Stimulated activated CD8-positive, alpha-beta memory T cell treated with anti-CD3 and anti-CD28 coated beads, Interleukin-2, amount 100 ng/mL, for 48 hours (primary cell): ENCODE results near the gene FHIT.
"Not testable (repeated sequence)": the region's sequence is repeated elsewhere in the genome, so short reads cannot be mapped to it uniquely, and the experiment has no call there.

Source experiments
- DNase-seq, 2 donors: peaks; one replicate each; pipeline ENCODE4 v3.0.0-alpha.2; 2020; ENCODE audit warnings: low read depth in 2 of 2

The FHIT gene

GRCh38 chr3:60573494-60573893 lies 677.8 kb downstream of the FHIT start:
- DNase-seq: no peak

GRCh38 chr3:60571511-60571910 lies 679.7 kb downstream of the FHIT start:
- DNase-seq: no peak

- no peak for DNase-seq
These were observed 694.1 kb downstream of the FHIT start for GRCh38 chr3:60557122-60557521.

GRCh38 chr3:60555686-60556354 lies 695.4 kb downstream of the FHIT start:
- DNase-seq: no peak

- no peak for DNase-seq
These were observed 698.1 kb downstream of the FHIT start for GRCh38 chr3:60553144-60553543.

- no peak for DNase-seq
These were observed 698.7 kb downstream of the FHIT start for GRCh38 chr3:60552581-60552980.

- DNase-seq: no peak
These were observed 699.6 kb downstream of the FHIT start for GRCh38 chr3:60551455-60552209.

- DNase-seq: no peak
These were observed 701.4 kb downstream of the FHIT start for GRCh38 chr3:60549863-60550262.

GRCh38 chr3:60542995-60543394 lies 708.3 kb downstream of the FHIT start:
- DNase-seq: no peak

GRCh38 chr3:60539394-60539793 lies 711.9 kb downstream of the FHIT start:
- not testable (repeated sequence) for DNase-seq

- no peak for DNase-seq
These were observed 714.8 kb downstream of the FHIT start for GRCh38 chr3:60536420-60536819.

GRCh38 chr3:60531759-60532158 lies 719.5 kb downstream of the FHIT start:
- no peak for DNase-seq

GRCh38 chr3:60528651-60529050 lies 722.6 kb downstream of the FHIT start:
- no peak for DNase-seq

GRCh38 chr3:60523536-60523935 lies 727.7 kb downstream of the FHIT start:
- DNase-seq: no peak

GRCh38 chr3:60517134-60517533 lies 734.1 kb downstream of the FHIT start:
- no peak for DNase-seq

- no peak for DNase-seq
These were observed 736.4 kb downstream of the FHIT start for GRCh38 chr3:60514866-60515265.

- no peak for DNase-seq
These were observed 737.1 kb downstream of the FHIT start for GRCh38 chr3:60514085-60514649.

GRCh38 chr3:60513241-60513640 lies 738.0 kb downstream of the FHIT start:
- no peak for DNase-seq

- no peak for DNase-seq
These were observed 738.7 kb downstream of the FHIT start for GRCh38 chr3:60512506-60512905.

- DNase-seq: no peak
These were observed 741.8 kb downstream of the FHIT start for GRCh38 chr3:60509471-60509870.

GRCh38 chr3:60504827-60505457 lies 746.3 kb downstream of the FHIT start:
- no peak for DNase-seq

GRCh38 chr3:60501314-60501713 lies 749.9 kb downstream of the FHIT start:
- DNase-seq: no peak

- no peak for DNase-seq
These were observed 753.4 kb downstream of the FHIT start for GRCh38 chr3:60497902-60498301.
